H1 (cell line): ENCODE data around the gene TOM1L2. TPM values are rescaled to one million over a fixed set of nuclear protein-coding genes. Genes with fewer than 3 reads are reported as not detected.

Experiments used
- CTCF ChIA-PET: fragments of 300-600 bp; sonication (Branson Sonifier 250); formaldehyde crosslinking; loops from one replicate; lab custom pipeline; 2021; ENCODE audit not compliant: partially characterized antibody; lab: Charles Lee
- POLR2A ChIA-PET: fragments of 300-600 bp; sonication (Branson Sonifier 250); formaldehyde crosslinking; loops from one replicate; lab custom pipeline; 2021; ENCODE audit warnings: inconsistent platforms; ENCODE audit not compliant: partially characterized antibody; lab: Charles Lee
- DNase-seq, 2 experiments: peaks; one replicate each; pipeline versions ENCODE4 v3.0.0 to v3.0.0-alpha.2; 2010 to 2022; ENCODE audit warnings: low spot score in 2 of 2, low read depth in 1 of 2, mixed read lengths in 1 of 2
- FAIRE-seq: peaks from 2 replicates; lab custom pipeline; 2011; peaks lifted over from hg19 to GRCh38; lab: Jason Lieb, UNC
- H2AFZ ChIP-seq: 2 replicates; pipeline ENCODE4 v1.8.1; 2012; ENCODE audit warnings: low read length, inconsistent platforms
- H2AK5ac ChIP-seq: 2 replicates; pipeline ENCODE4 v1.6.1; 2013; ENCODE audit warnings: low read depth, low read length
- H2BK120ac ChIP-seq: replicated peaks from 2 replicates; pipeline ENCODE3; 2013; ENCODE audit warnings: low read depth, low read length, inconsistent platforms
- H2BK12ac ChIP-seq: 2 replicates; pipeline ENCODE4 v1.6.1; 2013; ENCODE audit warnings: low read depth, low read length
- H2BK15ac ChIP-seq: 2 replicates; pipeline ENCODE4 v1.6.1; 2013; ENCODE audit warnings: low read length
- H2BK20ac ChIP-seq: 2 replicates; pipeline ENCODE4 v1.6.1; 2013; ENCODE audit warnings: low read length
- H2BK5ac ChIP-seq: 2 replicates; pipeline ENCODE4 v1.6.1; 2013; ENCODE audit warnings: low read depth, low read length
- H3K14ac ChIP-seq: 2 replicates; pipeline ENCODE4 v1.6.1; 2013; ENCODE audit warnings: inconsistent platforms; ENCODE audit not compliant: insufficient read length
- H3K18ac ChIP-seq: 2 replicates; pipeline ENCODE4 v1.6.1; 2013; ENCODE audit warnings: low read length; ENCODE audit errors: extremely low read depth
- H3K23ac ChIP-seq: 2 replicates; pipeline ENCODE4 v1.6.1; 2013; ENCODE audit warnings: inconsistent platforms; ENCODE audit not compliant: insufficient read length
- H3K23me2 ChIP-seq: 2 replicates; pipeline ENCODE4 v1.6.1; 2013; ENCODE audit warnings: low read depth, low read length
- H3K27ac ChIP-seq: 2 replicates; pipeline ENCODE4 v1.6.1; 2011; ENCODE audit warnings: low read depth, low read length, inconsistent platforms
- H3K27me3 ChIP-seq, 4 experiments: replicated peaks in 1 of 4; 1 replicate in 1 of 4; 2 replicates in 3 of 4; pipeline versions ENCODE4 v1.6.1 to v1.8.1; 2011 to 2013; ENCODE audit warnings: low read length in 3 of 4, mild to moderate bottlenecking in 3 of 4, inconsistent platforms in 2 of 4, mixed read lengths in 2 of 4, moderate library complexity in 1 of 4; ENCODE audit not compliant: control insufficient read depth in 3 of 4, insufficient read depth in 3 of 4; ENCODE audit errors: extremely low read depth in 1 of 4
- H3K36me3 ChIP-seq, 4 experiments: 2 replicates each; pipeline versions ENCODE4 v1.6.1 to v1.8.1; 2011 to 2013; ENCODE audit warnings: mild to moderate bottlenecking in 4 of 4, low read length in 3 of 4, moderate library complexity in 2 of 4, control low read depth in 1 of 4, inconsistent platforms in 1 of 4; ENCODE audit not compliant: insufficient read depth in 4 of 4, control insufficient read depth in 2 of 4
- H3K4ac ChIP-seq: replicated peaks from 2 replicates; pipeline ENCODE3; 2013; ENCODE audit warnings: low read length, low read depth, mixed read lengths, inconsistent platforms; ENCODE audit not compliant: insufficient read length
- H3K4me1 ChIP-seq, 4 experiments: replicated peaks in 1 of 4; 1 replicate in 1 of 4; 2 replicates in 3 of 4; pipeline versions ENCODE4 v1.6.1 to v1.8.1; 2011 to 2013; ENCODE audit warnings: low read length in 3 of 4, inconsistent platforms in 2 of 4, mixed read lengths in 1 of 4; ENCODE audit not compliant: insufficient read depth in 4 of 4, control insufficient read depth in 3 of 4
- H3K4me2 ChIP-seq, 2 experiments: 2 replicates each; pipeline versions ENCODE4 v1.6.1 to v1.8.1; 2011 to 2013; ENCODE audit warnings: low read depth in 2 of 2, low read length in 2 of 2, control low read depth in 1 of 2, inconsistent platforms in 1 of 2, mild to moderate bottlenecking in 1 of 2; ENCODE audit not compliant: insufficient read depth in 1 of 2
- H3K4me3 ChIP-seq, 4 experiments: fragments of 200-600, 300-600 bp in 1 of 4; sonication (generic), shearing (Covaris generic), sonication (Bioruptor Twin) in 1 of 4; 2 replicates each; pipeline versions ENCODE4 v1.5.1 to v1.8.1; 2011 to 2016; ENCODE audit warnings: low read length in 4 of 4, low read depth in 3 of 4, control low read depth in 2 of 4, inconsistent platforms in 2 of 4, mild to moderate bottlenecking in 2 of 4, mixed read lengths in 1 of 4, moderate library complexity in 1 of 4; ENCODE audit not compliant: insufficient read depth in 2 of 4; ENCODE audit errors: extremely low read depth in 1 of 4
- H3K56ac ChIP-seq: replicated peaks from 2 replicates; pipeline ENCODE3; 2013; ENCODE audit warnings: low read depth, mild to moderate bottlenecking, mixed read lengths, low read length, inconsistent platforms; ENCODE audit not compliant: insufficient read length
- H3K79me1 ChIP-seq: 2 replicates; pipeline ENCODE4 v1.6.1; 2013; ENCODE audit warnings: low read depth, low read length, control low read depth
- H3K79me2 ChIP-seq, 2 experiments: 2 replicates each; pipeline versions ENCODE4 v1.6.1 to v1.8.1; 2012 to 2013; ENCODE audit warnings: low read length in 2 of 2, mild to moderate bottlenecking in 2 of 2, inconsistent platforms in 1 of 2; ENCODE audit not compliant: insufficient read depth in 2 of 2, control insufficient read depth in 1 of 2
- H3K9ac ChIP-seq, 4 experiments: replicated peaks in 1 of 4; 1 replicate in 1 of 4; 2 replicates in 3 of 4; pipeline versions ENCODE4 v1.6.1 to v1.8.1; 2011 to 2013; ENCODE audit warnings: low read depth in 3 of 4, low read length in 3 of 4, control low read depth in 2 of 4, mild to moderate bottlenecking in 2 of 4, moderate library complexity in 2 of 4, inconsistent platforms in 1 of 4; ENCODE audit errors: extremely low read depth in 1 of 4
- H3K9me3 ChIP-seq, 2 experiments: 2 replicates each; pipeline versions ENCODE4 v1.6.1 to v1.8.1; 2012 to 2013; ENCODE audit warnings: mild to moderate bottlenecking in 2 of 2, moderate library complexity in 2 of 2, control low read depth in 1 of 2, inconsistent platforms in 1 of 2, low read depth in 1 of 2, low read length in 1 of 2, mixed read lengths in 1 of 2; ENCODE audit not compliant: insufficient read depth in 2 of 2
- H4K20me1 ChIP-seq, 2 experiments: replicated peaks in 1 of 2; 2 replicates each; pipeline versions ENCODE3 to v1.8.1; 2011 to 2013; ENCODE audit warnings: inconsistent platforms in 2 of 2, low read length in 2 of 2, mild to moderate bottlenecking in 1 of 2; ENCODE audit not compliant: insufficient read depth in 2 of 2, control insufficient read depth in 1 of 2
- H4K5ac ChIP-seq: 2 replicates; pipeline ENCODE4 v1.6.1; 2013; ENCODE audit warnings: low read length, low read depth, mixed read lengths, inconsistent platforms; ENCODE audit not compliant: insufficient read length
- H4K8ac ChIP-seq: 2 replicates; pipeline ENCODE4 v1.8.0; 2013; ENCODE audit warnings: mild to moderate bottlenecking, moderate library complexity, low read length, inconsistent platforms; ENCODE audit not compliant: insufficient read depth; ENCODE audit errors: extremely low read depth
- H4K91ac ChIP-seq: replicated peaks from 2 replicates; pipeline ENCODE3; 2013; ENCODE audit warnings: low read length, mixed read lengths, inconsistent platforms; ENCODE audit not compliant: insufficient read length
- ASH2L ChIP-seq: fragments of 200-600, 300-600 bp; sonication (generic); IDR thresholded peaks from one replicate; pipeline ENCODE4 v1.7.1; 2017; ENCODE audit warnings: low read length
- CHD1 ChIP-seq: IDR thresholded peaks from 2 replicates; pipeline ENCODE4 v1.6.1; 2012; ENCODE audit warnings: low read depth, low read length, improper control_type of control experiment
- GTF2F1 ChIP-seq: IDR thresholded peaks from 2 replicates; pipeline ENCODE4 v1.6.1; 2012; ENCODE audit warnings: low read depth, low read length, improper control_type of control experiment, borderline replicate concordance
- HDAC6 ChIP-seq: IDR thresholded peaks from one replicate; pipeline ENCODE4 v1.7.1; 2012; ENCODE audit warnings: low read depth, mild to moderate bottlenecking, inconsistent platforms, low read length, moderate library complexity
- KDM1A ChIP-seq: fragments of 200-600, 300-600 bp; sonication (generic); IDR thresholded peaks from 2 replicates; pipeline ENCODE4 v1.7.1; 2016; ENCODE audit warnings: mild to moderate bottlenecking, low read length, borderline replicate concordance
- MAFK ChIP-seq: IDR thresholded peaks from 2 replicates; pipeline ENCODE4 v1.6.1; 2012; ENCODE audit warnings: low read depth, mild to moderate bottlenecking, improper control_type of control experiment, low read length
- MAX ChIP-seq: IDR thresholded peaks from 2 replicates; pipeline ENCODE4 v1.6.1; 2012; ENCODE audit warnings: inconsistent platforms
- PHF8 ChIP-seq: fragments of 200-600 bp; sonication (generic); conservative IDR thresholded peaks from 2 replicates; pipeline ENCODE4 v1.7.1; 2012; ENCODE audit warnings: low read depth, mild to moderate bottlenecking, inconsistent platforms, low read length, moderate library complexity
- POLR2AphosphoS5 ChIP-seq: IDR thresholded peaks from 2 replicates; pipeline ENCODE4 v1.6.1; 2011; ENCODE audit warnings: low read depth, low read length
- RAD21 ChIP-seq, 2 experiments: IDR thresholded peaks in 1 of 2; conservative IDR thresholded peaks in 1 of 2; 2 replicates each; pipeline ENCODE4 v1.6.1; 2011; ENCODE audit warnings: low read depth in 2 of 2, low read length in 2 of 2, improper control_type of control experiment in 1 of 2, inconsistent platforms in 1 of 2, mild to moderate bottlenecking in 1 of 2, moderate library complexity in 1 of 2
- SRF ChIP-seq: IDR thresholded peaks from 2 replicates; pipeline ENCODE4 v1.6.1; 2011; ENCODE audit warnings: mild to moderate bottlenecking, low read depth, low read length, moderate library complexity
- SUZ12 ChIP-seq: fragments of 200-600 bp; sonication (generic); IDR thresholded peaks from 2 replicates; pipeline ENCODE4 v1.6.1; 2012; ENCODE audit warnings: mild to moderate bottlenecking, inconsistent platforms, low read length, moderate library complexity, mixed read lengths
- USF2 ChIP-seq: IDR thresholded peaks from 2 replicates; pipeline ENCODE4 v1.6.1; 2011; ENCODE audit warnings: low read length, improper control_type of control experiment
- WGBS, 2 experiments: shearing (Covaris generic) in 1 of 2; methylation state at CpG; one replicate each; pipeline versions ENCODE4 v1.1.6 to v1.1.7; 2013 to 2015; ENCODE audit warnings: low lambda C conversion rate in 2 of 2, mixed read lengths in 2 of 2, inconsistent platforms in 1 of 2, low coverage in 1 of 2, missing lambda C conversion rate in 1 of 2; ENCODE audit not compliant: insufficient replicate concordance in 2 of 2, insufficient coverage in 1 of 2, insufficient read length in 1 of 2; ENCODE audit errors: extremely low coverage in 1 of 2, missing lambda C conversion rate in 1 of 2; 5-methylcytosine and 5-hydroxymethylcytosine counted together
- polyA plus RNA-seq, 7 experiments: library from polyadenylated mRNA; depleted of rRNA in 3 of 7; stranded (reverse) in 5 of 7; unstranded in 2 of 7; fragments of >200 nt in 5 of 7; fragments of 200-250 nt in 2 of 7; gene quantifications; 1 replicate in 5 of 7; 2 replicates in 1 of 7; 4 replicates in 1 of 7; pipeline versions ENCODE4 v1.2.1 to v1.2.3, GENCODE V29; 2011 to 2013; ENCODE audit warnings: missing spikeins in 2 of 7, mixed read lengths in 2 of 7
- total RNA-seq: library from RNA; stranded (reverse); fragmentation: NEBNext Ultra II Directional; extraction: Animal tissue kit (Norgen Biotek cat#: 25700); gene quantifications from 2 replicates; pipeline ENCODE4 v1.2.1, GENCODE V29; 2021

TOM1L2 gene
- total and polyA plus RNA-seq, 2 of the 8 experiments (the other 6 are each of a cell fraction or from before 2014, with no cell fraction given), result 2.0 to 3.4 TPM

DNA sequence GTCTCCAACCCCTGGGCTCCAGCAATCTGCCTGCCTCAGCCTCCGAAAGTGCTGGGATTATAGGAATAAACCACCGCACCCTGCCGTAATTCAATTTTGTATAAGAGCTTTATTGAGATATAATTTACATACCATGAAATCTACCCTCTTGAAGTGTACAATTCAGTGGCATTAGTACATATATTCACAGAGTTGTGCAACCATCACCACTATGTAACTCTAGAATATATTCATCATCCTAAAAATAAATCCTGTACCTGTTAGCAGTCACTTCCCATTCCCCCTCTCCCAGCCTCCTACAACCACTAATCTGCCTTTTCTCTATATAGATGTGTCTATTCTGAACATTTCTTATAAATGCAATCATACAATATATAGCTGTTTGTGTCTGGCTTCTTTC lies 26.1 kb downstream of the TOM1L2 start:
- Histone ChIP-seq H3K4me2 (no peak overlapping the region), H3K27ac (no peak overlapping the region), H3K18ac (no peak overlapping the region), H3K9ac (no peak overlapping the region), H3K36me3 (no peaks in the 10 kb centered on the region), H3K23ac (no peak overlapping the region), H2BK20ac (no peak overlapping the region), H2AK5ac (no peak overlapping the region), H3K4ac (no peak overlapping the region), H2BK15ac (no peak overlapping the region), H4K8ac (no peak overlapping the region; the same call in 1 of the 2 replicates), H3K27me3 (no peaks in the 10 kb centered on the region), H2BK5ac (no peak overlapping the region), H3K79me1 (no peaks in the 10 kb centered on the region), H3K23me2 (no peaks in the 10 kb centered on the region), H3K9me3 (no peaks in the 10 kb centered on the region), H3K4me1 (peaks cover 7 to 16% (median 12%) of the 10 kb centered on the region in 4 experiments), H3K14ac (no peak overlapping the region), H3K56ac (no peak overlapping the region), H2BK120ac (no peak overlapping the region), H4K91ac (no peak overlapping the region), H2BK12ac (no peak overlapping the region), H3K4me3 (no peak overlapping the region), H2AFZ (no peak overlapping the region), H3K79me2 (no peaks in the 10 kb centered on the region), H4K5ac (no peak overlapping the region), H4K20me1 (no peaks in the 10 kb centered on the region)
- POLR2A ChIA-PET, result interaction anchor here (0.9 to 1.6 kb wide), 5 partner anchors 8 to 47 kb away, joined by 3 to 4 read pairs (median 3); no protein-coding TSS in a partner anchor
- FAIRE-seq, result no peak
- CTCF ChIA-PET, result interaction anchor here (1.0 to 4.3 kb wide), 12 partner anchors 8 to 560 kb away, joined by 3 to 13 read pairs (median 5); no protein-coding TSS in a partner anchor
- DNase-seq, result no peak
- WGBS, 2 experiments, result 73% methylated on average over 3 of the region's 3 CpGs; no CpG with 5 or more reads in 1 of the 2 experiments
- TF ChIP-seq GTF2F1 (no peak), SRF (no peak), MAFK (no peak), USF2 (no peak), CHD1 (no peak), POLR2AphosphoS5 (no peak), MAX (no peak), RAD21 (IDR thresholded peaks at IDR 0.05 in 1 of 2, conservative IDR thresholded peaks at IDR 0.05 in 1 of 2; ENCODE audit: low read depth in 2 of 2, low read length in 2 of 2) (no peak), ASH2L (no peak), KDM1A (no peak), SUZ12 (no peak), PHF8 (no peak), HDAC6 (no peak)
